ENCODE results near the gene SMG1.
"Not testable (repeated sequence)": the region's sequence is repeated elsewhere in the genome, so short reads cannot be mapped to it uniquely, and the experiment has no call there.

DNA sequence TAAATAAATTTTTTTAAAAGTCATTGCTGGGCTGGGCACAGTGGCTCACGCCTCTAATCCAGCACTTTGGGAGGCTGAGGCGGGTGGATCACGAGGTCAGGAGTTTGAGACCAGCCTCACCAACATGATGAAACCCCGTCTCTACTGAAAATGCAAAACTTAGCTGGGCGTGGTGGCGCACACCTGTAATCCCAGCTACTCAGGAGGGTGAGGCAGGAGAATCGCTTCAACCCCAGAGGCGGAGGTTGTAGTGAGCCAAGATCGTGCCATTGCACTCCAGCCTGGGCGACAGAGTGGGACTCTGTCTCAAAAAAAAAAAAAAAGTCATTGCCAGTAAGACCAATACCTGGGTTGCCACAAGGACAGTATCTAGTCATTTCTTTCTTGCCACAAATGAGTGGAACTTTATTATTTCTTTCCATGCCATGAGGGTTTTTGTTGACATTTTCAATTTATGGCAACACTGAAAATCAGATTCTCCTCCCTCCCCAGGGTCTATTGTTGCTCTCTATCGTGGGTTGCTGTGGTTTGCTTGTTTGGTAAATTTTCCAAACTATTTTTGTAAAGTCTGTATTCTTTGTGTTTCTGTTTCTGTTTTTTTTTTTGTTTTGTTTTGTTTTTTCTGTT is 155.8 kb downstream of the SMG1 start:
- TF ChIP-seq, protein P1, sequence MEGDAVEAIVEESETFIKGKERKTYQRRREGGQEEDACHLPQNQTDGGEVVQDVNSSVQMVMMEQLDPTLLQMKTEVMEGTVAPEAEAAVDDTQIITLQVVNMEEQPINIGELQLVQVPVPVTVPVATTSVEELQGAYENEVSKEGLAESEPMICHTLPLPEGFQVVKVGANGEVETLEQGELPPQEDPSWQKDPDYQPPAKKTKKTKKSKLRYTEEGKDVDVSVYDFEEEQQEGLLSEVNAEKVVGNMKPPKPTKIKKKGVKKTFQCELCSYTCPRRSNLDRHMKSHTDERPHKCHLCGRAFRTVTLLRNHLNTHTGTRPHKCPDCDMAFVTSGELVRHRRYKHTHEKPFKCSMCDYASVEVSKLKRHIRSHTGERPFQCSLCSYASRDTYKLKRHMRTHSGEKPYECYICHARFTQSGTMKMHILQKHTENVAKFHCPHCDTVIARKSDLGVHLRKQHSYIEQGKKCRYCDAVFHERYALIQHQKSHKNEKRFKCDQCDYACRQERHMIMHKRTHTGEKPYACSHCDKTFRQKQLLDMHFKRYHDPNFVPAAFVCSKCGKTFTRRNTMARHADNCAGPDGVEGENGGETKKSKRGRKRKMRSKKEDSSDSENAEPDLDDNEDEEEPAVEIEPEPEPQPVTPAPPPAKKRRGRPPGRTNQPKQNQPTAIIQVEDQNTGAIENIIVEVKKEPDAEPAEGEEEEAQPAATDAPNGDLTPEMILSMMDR (IDR thresholded peaks at IDR 0.05 in 8 of 11, conservative IDR thresholded peaks at IDR 0.05 in 3 of 11), result not testable (repeated sequence)
- TF ChIP-seq POLR2AphosphoS5 (IDR thresholded peaks at IDR 0.05), result not testable (repeated sequence)

All from spleen (tissue), 7 donors.